Heart left ventricle (tissue), 13 donors: Measurements from ENCODE around the gene GPER1.

Experiments used
- POLR2A ChIP-seq, 2 donors: fragments of 450-650 bp; IDR thresholded peaks; one replicate each; pipeline ENCODE4 v1.6.1; 2017; ENCODE audit warnings: antibody characterized with exemption in 2 of 2, mild to moderate bottlenecking in 2 of 2, moderate library complexity in 2 of 2
- TF ChIP-seq, protein P1 (sequence below), 12 donors: fragments of 200-600 bp; sonication (generic) in 4 of 12; IDR thresholded peaks; one replicate each; pipeline versions ENCODE4 v1.5.0 to v1.8.0; 2018 to 2022; ENCODE audit warnings: antibody characterized with exemption in 12 of 12, mild to moderate bottlenecking in 5 of 12
- donor health status: ischemic (EF 13 %, LVEDD 7.1; RV severe dilation, severe dysfunction).
- donor health status: DM: no; HTN: yes; CAD: no.
- donor health status: DM: no; HTN: no; CAD: no.
- donor health status: ischemic (EF 25% LVEDD 6.9; RV normal size, moderate dysfunction).
- donor health status: ischemic (EF 25% LVEDD 5.7; RV mildly dilated, moderate dysfunction).
- donor health status: ischemic (EF 35%, LVEDD 5.7; RV mildly dilated, moderate dysfunction).
- donor health status: nonischemic (EF 11% LVEDD 7.7; RV severe dilation, severe dysfunction).
- donor health status: DM: yes; HTN: yes; CAD: no.
- donor health status: PGD.
- donor health status: ischemic (EF 29% LVEDD 5.4; RV normal size, mild dysfunction).
- donor health status: nonischemic (EF 23%, LVEDD 6.1; RV moderate dilation, normal function).

DNA sequence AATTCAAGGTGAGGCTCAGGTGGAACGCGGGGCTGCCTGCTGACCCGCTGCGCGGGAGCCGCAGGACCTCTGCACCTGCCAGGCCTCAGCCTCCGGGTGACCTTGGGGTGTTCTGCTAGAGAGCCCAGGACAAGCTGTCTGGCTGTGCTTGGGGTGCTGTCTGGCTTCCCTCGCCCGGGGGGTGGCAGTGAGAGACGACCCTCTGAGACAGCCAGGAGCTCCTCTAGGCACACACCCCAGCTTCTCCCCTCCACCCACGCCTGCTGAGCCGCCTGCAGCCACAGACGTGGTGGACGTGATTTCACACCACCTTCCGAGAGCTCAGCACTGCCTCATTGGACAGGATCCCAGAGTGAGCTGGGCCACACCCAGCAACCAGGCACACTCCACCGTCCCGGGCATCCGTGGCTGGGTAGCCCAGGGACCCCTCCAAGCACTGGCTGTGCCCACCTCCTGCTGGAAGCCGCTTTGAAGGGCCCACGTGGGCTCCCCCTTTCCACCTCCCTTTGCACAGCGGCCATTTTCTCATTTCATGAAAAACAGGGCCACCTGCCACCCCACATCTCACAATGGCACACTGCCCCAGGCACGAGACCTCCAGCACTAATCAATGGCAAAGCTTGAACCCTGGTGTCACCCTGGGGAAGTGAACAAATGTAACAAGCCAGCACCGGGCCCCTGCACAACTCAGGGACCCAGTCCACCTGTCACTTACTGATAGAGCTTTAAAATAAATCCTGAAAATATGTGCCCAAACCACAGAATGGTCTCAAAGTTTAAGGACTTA, 37.1 kb downstream of the GPER1 start:
- TF ChIP-seq, protein P1, sequence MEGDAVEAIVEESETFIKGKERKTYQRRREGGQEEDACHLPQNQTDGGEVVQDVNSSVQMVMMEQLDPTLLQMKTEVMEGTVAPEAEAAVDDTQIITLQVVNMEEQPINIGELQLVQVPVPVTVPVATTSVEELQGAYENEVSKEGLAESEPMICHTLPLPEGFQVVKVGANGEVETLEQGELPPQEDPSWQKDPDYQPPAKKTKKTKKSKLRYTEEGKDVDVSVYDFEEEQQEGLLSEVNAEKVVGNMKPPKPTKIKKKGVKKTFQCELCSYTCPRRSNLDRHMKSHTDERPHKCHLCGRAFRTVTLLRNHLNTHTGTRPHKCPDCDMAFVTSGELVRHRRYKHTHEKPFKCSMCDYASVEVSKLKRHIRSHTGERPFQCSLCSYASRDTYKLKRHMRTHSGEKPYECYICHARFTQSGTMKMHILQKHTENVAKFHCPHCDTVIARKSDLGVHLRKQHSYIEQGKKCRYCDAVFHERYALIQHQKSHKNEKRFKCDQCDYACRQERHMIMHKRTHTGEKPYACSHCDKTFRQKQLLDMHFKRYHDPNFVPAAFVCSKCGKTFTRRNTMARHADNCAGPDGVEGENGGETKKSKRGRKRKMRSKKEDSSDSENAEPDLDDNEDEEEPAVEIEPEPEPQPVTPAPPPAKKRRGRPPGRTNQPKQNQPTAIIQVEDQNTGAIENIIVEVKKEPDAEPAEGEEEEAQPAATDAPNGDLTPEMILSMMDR (IDR thresholded peaks at IDR 0.05): no peak
- no peak for TF ChIP-seq POLR2A (IDR thresholded peaks at IDR 0.05)
